GM18951 (cell line): ENCODE results near the gene PRDM12.

Source experiments
- POLR2A ChIP-seq: IDR thresholded peaks from 4 replicates; pipeline ENCODE4 v1.6.1; 2011; ENCODE audit warnings: mild to moderate bottlenecking; ENCODE audit not compliant: insufficient read length, insufficient read depth; ENCODE audit errors: extremely low read depth
- in situ Hi-C: fragments of 300-500 bp; cut with MboI; formaldehyde crosslinking; loops from one replicate; pipeline ENCODE4 v1.12.0; 2022; ENCODE audit warnings: low sequenced_read_pairs, mixed read lengths, inconsistent platforms; ENCODE audit not compliant: unreplicated experiment

Gene PRDM12

GRCh38 chr9:130718562-130718961 lies 54.2 kb downstream of the PRDM12 start:
- TF ChIP-seq POLR2A, result no peak
- in situ Hi-C loops, result no loop called here

GRCh38 chr9:130720762-130721161 lies 56.4 kb downstream of the PRDM12 start:
- TF ChIP-seq POLR2A, result no peak
- in situ Hi-C loops, result no loop called here

- in situ Hi-C loops, result no loop called here
- no peak for TF ChIP-seq POLR2A
Measured at GRCh38 chr9:130728721-130729120, 64.3 kb downstream of the PRDM12 start.

DNA sequence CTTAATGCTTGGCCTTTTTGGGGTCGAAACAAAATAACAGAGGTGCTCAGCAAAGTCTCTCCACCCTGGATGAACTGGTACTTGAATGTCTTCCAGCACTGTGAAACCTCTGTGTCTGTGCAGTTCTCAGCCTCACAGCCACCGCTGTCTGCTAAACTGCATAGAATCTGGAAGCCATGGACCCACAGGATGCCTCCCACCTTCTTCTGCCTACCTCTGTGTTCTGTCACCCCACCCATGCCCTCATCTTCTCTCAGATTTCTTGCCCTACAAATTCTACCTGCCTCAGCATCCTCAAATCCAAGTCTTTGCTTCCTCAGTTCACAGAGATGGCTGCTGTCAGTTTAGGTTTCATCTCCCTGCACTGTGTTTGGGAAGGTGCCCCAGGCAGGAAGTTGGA lies 64.8 kb downstream of the PRDM12 start:
- no peak for TF ChIP-seq POLR2A
- in situ Hi-C loops, result no loop called here

DNA sequence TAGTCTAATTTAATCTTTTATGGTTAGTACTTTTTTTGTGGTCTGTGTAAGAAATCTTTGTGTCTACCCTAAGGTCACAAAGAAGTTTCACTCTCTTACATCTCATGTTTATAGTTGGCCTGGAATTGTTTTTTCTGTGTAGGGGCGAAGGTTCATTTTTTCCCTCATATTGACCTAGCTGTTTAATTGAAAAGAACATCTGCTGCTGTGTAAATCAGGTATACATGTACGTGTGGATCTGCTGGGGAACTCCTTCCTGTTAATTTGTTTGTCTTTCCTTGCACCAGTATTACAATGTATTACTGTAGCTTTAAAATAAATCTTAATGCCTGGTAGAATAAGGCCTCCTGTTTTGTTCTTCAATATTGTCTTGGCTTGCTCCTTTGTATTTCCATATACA lies 67.0 kb downstream of the PRDM12 start:
- no peak for TF ChIP-seq POLR2A
- in situ Hi-C loops, result no loop called here

GRCh38 chr9:130732136-130732535 lies 67.7 kb downstream of the PRDM12 start:
- no peak for TF ChIP-seq POLR2A
- in situ Hi-C loops, result no loop called here
